ENCODE results near the gene DOK3. TPM values are rescaled to one million over a fixed set of nuclear protein-coding genes. Genes with fewer than 3 reads are reported as not detected.

The DOK3 gene
- polyA plus RNA-seq, 2 of the 4 experiments (the other 2 are of a cell fraction): 1.3 to 7.1 TPM

GRCh38 chr5:177547736-177548135 is 38.1 kb upstream of the DOK3 start:
- H3K27ac ChIP-seq: peak overlapping the region in 1 of 2 experiments; percentile 33; a peak in 1 of 6 replicates
- peaks cover 33% of the 10 kb centered on the region for H3K4me1 ChIP-seq
- H3K9me3 ChIP-seq: no peaks in the 10 kb centered on the region
- no peak for FAIRE-seq
- TF ChIP-seq CHD4 (IDR thresholded peaks at IDR 0.05; ENCODE audit: borderline replicate concordance) (no peak), CHD2 (IDR thresholded peaks at IDR 0.05; ENCODE audit: low read length, partially characterized antibody) (no peak), KDM5A (IDR thresholded peaks at IDR 0.05) (no peak), EHMT2 (IDR thresholded peaks at IDR 0.05; ENCODE audit: low read depth) (no peak)
- ChIA-PET CTCF (interaction anchor here (0.7 to 4.0 kb wide), 7 partner anchors 10 to 60 kb away, joined by 3 to 18 read pairs (median 3); partner anchors contain the start of gene PDLIM7), POLR2A (no interaction called here)
- DNase-seq (ENCODE audit: low read depth in 1 of 2, low spot score in 1 of 2): no peak
- H3K4me2 ChIP-seq: no peak overlapping the region
- no peak for ATAC-seq
- no peak overlapping the region for H3K4me3 ChIP-seq
- 86% methylated on average over 3 of the region's 3 CpGs for whole genome bisulfite sequencing (ENCODE audit: missing lambda C conversion rate)

GRCh38 chr5:177546258-177546741 is 36.7 kb upstream of the DOK3 start:
- 63% methylated on average over 1 of the region's 1 CpG for WGBS (ENCODE audit: missing lambda C conversion rate)
- Histone ChIP-seq H3K4me3 (peak overlapping the region; percentile 25; the same call in 1 of the 3 replicates), H3K27ac (peak overlapping the region; percentile 53 to 79), H3K9me3 (no peaks in the 10 kb centered on the region), H3K4me1 (peaks cover 30% of the 10 kb centered on the region), H3K4me2 (peak overlapping the region; percentile 66)
- DNase-seq (ENCODE audit: low read depth in 1 of 2, low spot score in 1 of 2): peak; percentile 54 to 68
- ChIA-PET POLR2A (interaction anchor here (1.1 to 1.5 kb wide), 3 partner anchors 9 to 49 kb away, joined by 3 to 6 read pairs (median 5); partner anchors contain the start of genes DDX41 and PDLIM7), CTCF (interaction anchor here (0.5 to 4.0 kb wide), 12 partner anchors 9 to 1958 kb away, joined by 3 to 18 read pairs (median 4); no protein-coding TSS in a partner anchor)
- TF ChIP-seq BHLHE40 (IDR thresholded peaks at IDR 0.05; ENCODE audit: low read depth, low read length) (no peak), JUNB (IDR thresholded peaks at IDR 0.05) (peak; percentile 57), HES2 (IDR thresholded peaks at IDR 0.05) (0 out of 2 replicates have a peak, but pooled peaks have one; percentile 17), HOXB13 (CRISPR knock-in tag; IDR thresholded peaks at IDR 0.05; ENCODE audit: low read depth) (no peak), EP300 (IDR thresholded peaks at IDR 0.05) (0 out of 5 replicates have a peak, but pooled peaks of 1 of the 2 experiments have one; percentile 24), GATA3 (IDR thresholded peaks at IDR 0.05; ENCODE audit: borderline replicate concordance) (peak; percentile 16; the same call in 1 of the 2 replicates), CTCF (IDR thresholded peaks at IDR 0.05) (peak; percentile 18; the same call in 1 of the 3 replicates), FOSL2 (IDR thresholded peaks at IDR 0.05) (peak; percentile 86), FOSL2 (CRISPR knock-in tag; IDR thresholded peaks at IDR 0.05) (peak; percentile 86), ATOH8 (CRISPR knock-in tag; IDR thresholded peaks at IDR 0.05; ENCODE audit: low read depth) (no peak), SMC3 (IDR thresholded peaks at IDR 0.05) (0 out of 3 replicates have a peak, but pooled peaks have one; percentile 10), ZFP36 (IDR thresholded peaks at IDR 0.05; ENCODE audit: borderline replicate concordance, partially characterized antibody) (no peak), CEBPB (IDR thresholded peaks at IDR 0.05) (peak; percentile 68 to 87)
- FAIRE-seq: peak; percentile 59
- peak; percentile 89 to 92 for ATAC-seq

GRCh38 chr5:177545487-177546257 is 36.0 kb upstream of the DOK3 start:
- H3K4me2 ChIP-seq: peak overlapping the region; percentile 66
- H3K4me3 ChIP-seq: peak overlapping the region; percentile 25; the same call in 2 of the 3 replicates
- H3K9me3 ChIP-seq: no peaks in the 10 kb centered on the region
- ChIA-PET POLR2A (interaction anchor here (1.0 to 1.5 kb wide), 4 partner anchors 8 to 48 kb away, joined by 3 to 6 read pairs (median 4); partner anchors contain the start of genes DDX41 and PDLIM7), CTCF (interaction anchor here (0.5 to 4.0 kb wide), 13 partner anchors 8 to 1959 kb away, joined by 3 to 18 read pairs (median 4); no protein-coding TSS in a partner anchor)
- H3K27ac ChIP-seq: peak overlapping the region; percentile 53 to 79
- TF ChIP-seq POLR2AphosphoS2 (conservative IDR thresholded peaks at IDR 0.05; ENCODE audit: low read length) (no peak), PBX3 (IDR thresholded peaks at IDR 0.05) (no peak), CEBPB (IDR thresholded peaks at IDR 0.05) (peak; percentile 61 to 82; a peak in 3 of 4 replicates), ZC3H11A (IDR thresholded peaks at IDR 0.05) (no peak), JUN (IDR thresholded peaks at IDR 0.05) (0 out of 5 replicates have a peak, but pooled peaks of 1 of the 2 experiments have one; percentile 8), CBX2 (IDR thresholded peaks at IDR 0.05; ENCODE audit: borderline replicate concordance, low read depth) (no peak), ZFP36 (IDR thresholded peaks at IDR 0.05; ENCODE audit: borderline replicate concordance, partially characterized antibody) (no peak), RFX5 (IDR thresholded peaks at IDR 0.05) (no peak)
- peak; percentile 13 to 40 for ATAC-seq
- H3K4me1 ChIP-seq: peaks cover 30% of the 10 kb centered on the region
- WGBS (ENCODE audit: missing lambda C conversion rate): 87% methylated on average over 4 of the region's 4 CpGs
- no peak for FAIRE-seq
- DNase-seq (ENCODE audit: low read depth in 1 of 2, low spot score in 1 of 2): no peak

All from A549 (cell line).